ENCODE measurements around the gene LRIT1.

The LRIT1 gene

DNA sequence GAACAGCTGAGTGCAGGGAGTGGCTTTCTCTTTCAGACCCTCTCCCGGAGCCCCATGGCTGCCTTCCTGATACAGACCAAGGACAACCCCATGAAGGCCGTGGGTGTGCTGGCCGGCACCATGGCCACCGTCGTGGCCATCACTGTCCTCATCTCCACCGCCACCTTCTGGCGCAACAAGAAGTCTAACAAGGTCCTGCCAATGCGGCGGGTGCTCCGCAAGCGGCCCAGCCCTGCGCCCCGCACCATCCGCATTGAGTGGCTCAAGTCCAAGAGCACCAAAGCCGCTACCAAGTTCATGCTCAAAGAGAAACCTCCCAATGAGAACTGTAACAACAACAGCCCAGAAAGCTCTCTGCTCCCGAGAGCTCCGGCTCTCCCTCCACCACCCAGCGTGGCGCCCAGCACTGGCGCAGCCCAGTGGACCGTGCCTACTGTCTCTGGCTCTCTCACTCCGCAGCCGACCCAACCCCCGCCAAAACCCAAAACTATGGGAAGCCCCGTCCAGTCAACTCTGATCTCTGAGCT is 27.2 kb downstream of the LRIT1 start:
- DNase-seq, result no peak

DNA sequence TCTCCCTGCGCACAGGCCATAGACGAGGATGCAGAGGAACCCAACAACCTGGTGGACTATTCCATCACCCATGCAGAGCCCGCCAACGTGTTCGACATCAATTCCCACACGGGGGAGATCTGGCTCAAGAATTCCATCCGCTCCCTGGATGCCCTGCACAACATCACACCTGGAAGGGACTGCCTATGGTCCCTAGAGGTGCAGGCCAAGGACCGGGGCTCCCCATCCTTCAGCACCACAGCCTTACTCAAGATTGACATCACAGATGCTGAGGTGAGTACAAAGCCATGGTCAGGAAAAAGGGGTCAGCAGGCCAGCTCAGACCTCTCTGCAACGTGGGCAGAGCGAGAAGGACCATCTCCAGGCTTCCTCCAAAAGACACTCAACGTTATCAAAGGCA is 28.3 kb downstream of the LRIT1 start:
- no peak for DNase-seq

DNA sequence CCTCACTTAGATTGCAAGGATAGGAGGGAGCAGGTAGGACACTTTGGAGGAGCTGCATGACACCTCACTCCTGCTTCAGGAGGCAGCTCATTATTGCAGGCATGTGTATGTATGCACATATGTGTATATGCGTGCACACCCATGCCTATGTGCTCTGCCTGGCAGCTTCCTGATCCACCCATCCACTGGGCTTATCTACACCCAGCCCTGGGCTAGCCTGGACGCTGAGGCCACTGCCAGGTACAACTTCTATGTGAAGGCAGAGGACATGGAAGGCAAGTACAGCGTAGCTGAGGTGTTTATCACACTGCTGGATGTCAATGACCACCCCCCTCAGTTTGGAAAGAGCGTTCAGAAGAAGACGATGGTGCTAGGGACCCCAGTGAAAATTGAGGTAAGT is 29.3 kb downstream of the LRIT1 start:
- DNase-seq, result no peak

DNA sequence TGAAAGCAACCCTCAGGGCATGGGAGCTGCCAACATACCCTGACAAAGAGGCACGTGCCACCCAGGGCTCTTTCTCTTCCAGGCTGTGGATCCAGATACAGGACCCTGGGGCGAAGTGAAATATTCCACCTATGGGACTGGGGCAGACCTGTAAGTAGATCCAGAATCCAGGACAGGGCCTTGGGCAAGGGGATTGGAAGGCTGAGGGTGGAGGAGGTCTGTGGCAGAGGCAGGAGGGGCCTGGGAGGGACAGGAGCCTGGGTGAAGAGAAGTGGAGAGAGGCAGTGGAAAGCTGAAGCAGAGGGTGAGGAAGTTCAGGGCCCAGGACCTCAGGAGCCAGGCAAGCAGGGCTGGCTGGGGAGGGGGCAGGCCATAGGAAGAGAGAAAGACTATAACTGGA is 29.8 kb downstream of the LRIT1 start:
- DNase-seq, result no peak

DNA sequence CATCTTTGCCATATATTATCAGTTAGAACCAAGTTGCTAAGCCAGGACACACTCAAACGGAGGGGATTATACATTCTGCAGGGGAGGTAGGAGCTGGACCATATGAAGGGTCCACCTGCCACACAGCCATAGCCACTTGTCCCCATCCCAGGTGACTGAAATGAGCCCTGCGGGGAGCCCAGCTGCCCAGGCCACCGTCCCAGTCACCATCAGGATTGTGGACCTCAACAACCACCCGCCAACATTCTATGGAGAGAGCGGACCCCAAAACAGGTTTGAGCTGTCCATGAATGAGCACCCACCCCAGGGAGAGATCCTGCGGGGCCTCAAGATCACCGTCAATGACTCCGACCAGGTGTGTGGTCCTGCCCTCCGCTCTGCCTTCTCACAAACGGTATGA is 33.3 kb downstream of the LRIT1 start:
- no peak for DNase-seq

DNA sequence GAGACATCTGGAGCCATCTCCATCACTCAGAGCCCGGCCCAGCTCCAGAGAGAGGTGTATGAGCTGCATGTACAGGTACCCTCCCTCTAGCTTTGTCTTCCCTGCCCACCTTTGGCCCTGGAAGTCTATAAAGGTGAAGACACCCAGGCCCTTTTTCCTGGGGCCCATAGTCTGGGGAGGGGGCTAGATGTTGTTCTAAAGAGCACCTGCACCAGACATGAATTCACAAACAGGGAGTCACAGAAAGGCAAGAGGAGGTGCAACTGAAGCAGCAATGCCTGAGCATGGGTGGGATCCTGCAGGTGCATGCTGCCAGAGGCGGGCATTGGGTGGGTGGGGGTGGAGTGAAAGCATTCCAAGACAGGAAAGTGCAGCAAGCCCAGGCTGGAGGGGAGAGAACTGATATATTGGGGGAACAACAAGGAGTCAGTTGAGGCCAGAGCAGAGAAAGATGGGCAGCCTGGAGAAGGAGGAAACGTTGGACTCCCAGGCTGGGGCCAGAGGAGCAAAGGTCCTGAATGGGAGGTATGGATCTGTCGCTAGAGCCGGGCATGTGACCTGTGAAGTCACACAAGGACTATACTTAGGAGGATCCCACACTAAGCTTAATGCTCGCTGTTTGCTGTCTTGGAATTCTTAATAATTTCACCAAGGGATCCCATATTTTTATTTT is 35.4 kb downstream of the LRIT1 start:
- no peak for DNase-seq

DNA sequence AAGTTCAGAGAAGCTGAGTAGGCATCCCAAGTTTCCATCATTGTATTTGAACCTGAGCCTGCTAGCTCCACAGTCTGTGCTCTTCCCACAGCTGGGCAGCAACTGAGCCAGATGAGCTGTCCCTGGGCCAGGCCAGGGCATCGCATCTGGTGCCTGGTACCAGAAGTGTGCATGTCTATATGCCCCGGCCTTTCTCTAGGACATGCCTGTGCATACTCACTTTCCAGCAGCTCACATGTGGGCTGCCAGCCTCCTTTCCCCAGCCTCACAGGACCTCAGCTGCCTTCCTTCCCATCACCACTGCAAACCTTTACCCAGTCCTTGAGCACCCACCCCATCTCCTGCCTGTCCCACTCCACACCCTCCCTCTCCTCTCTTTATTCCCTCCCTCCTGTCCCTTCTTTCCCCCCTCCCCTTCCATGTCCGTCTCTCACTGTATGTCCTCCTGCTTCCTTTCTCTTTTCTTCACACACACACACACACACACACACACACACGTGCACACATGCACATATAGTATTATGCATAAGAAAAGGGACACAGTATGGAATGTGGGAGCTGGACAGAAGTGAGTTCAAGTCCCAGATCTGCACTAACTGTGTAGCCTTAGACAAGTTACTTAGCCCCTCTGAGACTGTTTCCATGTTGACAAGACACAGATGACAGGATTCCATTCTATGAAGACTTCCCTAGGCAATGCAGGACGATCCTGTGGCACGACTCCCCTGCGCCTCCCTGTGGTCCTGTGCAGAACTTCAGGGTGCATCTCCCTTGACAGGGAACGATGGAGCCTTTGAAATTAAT is 36.1 kb downstream of the LRIT1 start:
- peak; percentile 62 to 65 for DNase-seq

DNA sequence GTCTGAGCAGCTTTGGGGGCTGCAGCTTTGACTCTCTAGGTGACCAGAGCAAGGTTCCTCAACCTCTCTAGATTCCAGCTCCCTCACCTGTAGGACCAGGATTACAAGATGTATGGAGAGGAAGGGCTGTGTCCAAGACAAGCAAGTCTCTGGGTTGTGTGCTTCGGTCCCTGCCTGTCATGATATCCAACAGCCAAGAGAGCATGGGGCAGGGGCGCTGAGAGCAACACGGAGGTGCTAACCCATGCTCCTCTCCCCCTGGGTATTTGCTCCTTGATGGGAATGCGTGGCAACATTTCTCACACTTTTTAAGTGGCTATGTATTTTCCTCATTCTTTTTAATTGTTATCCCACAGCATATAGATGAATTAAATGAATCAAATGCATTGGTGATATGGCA is 36.7 kb downstream of the LRIT1 start:
- no peak for DNase-seq

DNA sequence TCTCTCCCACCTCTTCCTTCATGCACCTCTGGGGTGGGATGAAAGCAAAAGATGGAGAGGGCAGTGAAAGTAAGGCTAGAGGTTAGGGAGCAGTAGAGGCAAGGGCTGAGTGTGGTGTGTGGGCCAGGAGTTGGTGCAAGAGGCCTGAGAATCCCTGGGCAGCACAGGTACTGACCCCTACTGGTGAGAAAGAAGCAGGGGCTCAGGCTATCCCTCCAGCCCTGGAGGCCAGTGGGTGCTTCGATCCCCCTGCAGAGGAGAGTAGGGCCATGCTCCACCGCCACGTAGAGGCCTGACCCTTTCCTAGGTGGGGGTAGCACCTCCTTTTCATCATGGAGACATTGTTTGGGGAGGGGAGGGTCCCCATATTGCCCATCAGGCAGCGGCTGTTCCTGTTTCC is 37.2 kb downstream of the LRIT1 start:
- no peak for DNase-seq

DNA sequence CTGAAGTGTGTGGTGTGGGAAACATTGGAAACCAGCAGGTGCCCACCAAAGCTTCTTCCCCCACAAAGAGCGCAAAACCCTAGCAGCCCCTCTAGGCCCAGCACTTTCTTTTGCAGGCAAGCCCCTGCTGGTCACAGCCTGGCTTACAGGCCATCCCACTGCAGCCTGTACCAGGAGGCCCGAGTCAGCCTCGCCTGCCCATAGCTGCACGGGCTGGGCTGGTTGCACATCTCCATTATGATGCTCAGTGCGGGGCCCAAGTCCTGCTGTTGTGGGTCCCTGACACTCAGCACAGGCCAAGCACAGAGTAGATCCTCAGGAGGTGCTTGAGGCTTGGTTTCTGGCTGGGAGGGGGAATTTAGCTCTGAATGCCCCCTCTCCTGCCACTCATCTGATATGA is 39.0 kb downstream of the LRIT1 start:
- no peak for DNase-seq

DNA sequence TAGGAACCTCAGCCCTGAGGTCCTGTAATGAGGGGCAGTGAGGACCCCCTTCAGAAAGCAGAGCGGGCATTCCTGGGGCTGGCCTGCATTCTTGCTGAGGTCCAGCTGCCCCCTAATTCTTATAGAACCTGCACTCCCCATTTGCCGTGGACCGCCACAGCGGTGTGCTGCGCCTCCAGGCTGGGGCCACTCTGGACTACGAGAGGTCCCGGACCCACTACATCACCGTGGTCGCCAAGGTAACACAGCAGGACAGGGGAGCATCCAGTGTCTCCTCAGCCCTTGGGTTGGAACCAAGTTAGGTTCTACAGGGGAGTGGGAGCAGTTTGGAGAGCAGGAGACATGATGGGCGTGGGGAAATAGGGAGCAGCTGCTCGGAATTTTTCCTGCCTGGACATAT is 39.7 kb downstream of the LRIT1 start:
- DNase-seq, result no peak

DNA sequence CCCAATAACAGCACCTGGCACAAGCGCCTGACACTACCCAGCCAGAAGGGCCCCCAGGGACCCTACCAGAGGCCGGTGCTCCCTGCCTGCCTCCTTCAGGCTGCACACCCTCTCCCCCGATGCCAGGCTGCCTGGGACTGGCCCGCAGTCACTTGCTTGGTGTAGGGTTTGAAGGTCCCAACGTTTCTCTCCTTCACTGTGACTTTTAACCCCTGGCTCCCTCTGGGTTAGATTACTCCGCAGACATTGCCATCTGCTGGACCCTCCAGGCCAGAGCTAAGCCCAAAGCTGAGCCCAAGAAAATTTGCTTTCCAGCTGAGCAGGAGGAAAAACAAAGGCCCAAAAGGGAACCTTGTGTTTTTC is 40.1 kb downstream of the LRIT1 start:
- DNase-seq, result no peak

DNA sequence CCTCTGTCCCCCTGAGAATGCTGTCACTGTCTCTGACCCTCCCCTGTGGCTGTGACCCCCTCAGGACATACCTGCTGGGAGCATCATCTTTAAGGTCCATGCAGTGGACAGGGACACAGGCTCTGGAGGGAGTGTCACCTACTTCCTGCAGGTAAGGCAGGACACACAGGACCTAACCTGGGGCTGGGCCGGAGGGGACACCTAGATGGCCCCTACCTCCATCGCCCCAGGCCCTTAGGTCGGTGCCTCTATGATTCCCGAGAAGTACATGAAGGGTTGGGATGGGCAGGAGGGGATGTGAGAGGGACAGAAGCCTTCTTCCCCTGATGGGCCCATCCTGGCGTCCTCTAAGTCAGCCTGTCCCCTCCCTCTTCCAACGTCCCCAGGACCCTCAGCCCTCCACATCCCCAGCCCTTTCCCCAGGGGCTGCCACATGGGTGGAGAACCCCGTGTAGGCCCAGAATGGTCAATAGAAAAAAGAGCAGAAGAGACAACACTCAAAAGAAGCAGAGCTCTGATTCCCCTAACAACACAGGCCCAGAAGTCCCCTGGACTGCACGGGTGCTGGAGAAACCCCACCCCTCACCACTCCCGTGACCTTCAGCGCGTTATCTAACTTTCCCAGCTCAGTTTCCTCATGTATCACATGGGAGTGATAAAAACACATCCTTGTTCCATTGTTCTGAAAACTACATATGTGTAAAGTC is 40.7 kb downstream of the LRIT1 start:
- no peak for DNase-seq

DNA sequence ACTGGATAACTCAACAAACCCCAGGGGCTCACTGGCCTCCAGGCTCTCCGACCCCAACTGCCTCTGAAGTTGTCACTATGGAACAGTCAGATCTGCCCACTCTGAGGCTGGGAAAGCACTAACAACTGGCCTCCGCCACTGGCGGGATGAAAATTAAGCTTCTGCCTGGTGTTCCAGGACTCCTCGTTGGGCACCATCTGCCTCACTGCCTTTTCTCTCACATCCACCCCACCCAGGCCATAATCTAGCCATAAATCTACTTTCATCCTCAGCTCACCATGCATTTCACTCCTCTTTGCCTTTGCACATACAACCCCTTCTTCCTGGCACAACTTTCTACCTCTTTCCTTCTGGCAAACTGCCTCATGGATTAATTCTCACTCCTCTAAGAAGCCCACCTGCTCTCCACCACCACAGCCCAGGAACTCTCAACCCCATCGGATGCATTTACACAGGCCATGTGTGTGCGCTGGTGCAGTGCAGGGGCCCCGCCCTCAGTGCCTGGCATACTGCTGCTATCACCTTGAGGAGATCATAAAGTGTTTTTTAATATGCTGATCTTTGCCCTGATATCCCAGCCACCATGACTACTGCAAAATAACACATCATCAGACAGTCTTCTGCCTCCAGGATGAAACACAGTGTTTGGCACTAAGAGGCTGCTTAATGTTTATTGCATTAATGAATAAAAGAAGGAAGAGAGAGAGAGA is 43.0 kb downstream of the LRIT1 start:
- DNase-seq, result no peak

DNA sequence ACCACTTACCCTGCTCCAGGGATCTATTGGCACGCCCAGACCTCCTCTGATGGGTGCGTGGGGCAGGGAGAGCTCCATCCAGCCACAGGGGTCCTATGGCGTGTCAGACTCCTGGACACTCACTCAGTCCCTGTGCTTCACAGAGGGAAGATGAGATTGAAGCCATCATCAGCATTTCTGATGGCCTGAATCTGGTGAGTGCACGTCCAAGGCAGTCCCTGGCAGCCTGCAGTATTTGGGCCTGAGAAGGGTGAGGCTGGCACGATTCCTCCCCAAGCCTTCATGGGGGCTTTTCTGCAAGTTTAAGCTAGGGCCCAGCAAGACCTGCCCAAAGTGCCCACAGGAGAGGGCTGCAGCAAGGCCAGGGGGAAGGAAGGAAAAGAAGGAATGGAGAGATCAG is 43.7 kb downstream of the LRIT1 start:
- no peak for DNase-seq

DNA sequence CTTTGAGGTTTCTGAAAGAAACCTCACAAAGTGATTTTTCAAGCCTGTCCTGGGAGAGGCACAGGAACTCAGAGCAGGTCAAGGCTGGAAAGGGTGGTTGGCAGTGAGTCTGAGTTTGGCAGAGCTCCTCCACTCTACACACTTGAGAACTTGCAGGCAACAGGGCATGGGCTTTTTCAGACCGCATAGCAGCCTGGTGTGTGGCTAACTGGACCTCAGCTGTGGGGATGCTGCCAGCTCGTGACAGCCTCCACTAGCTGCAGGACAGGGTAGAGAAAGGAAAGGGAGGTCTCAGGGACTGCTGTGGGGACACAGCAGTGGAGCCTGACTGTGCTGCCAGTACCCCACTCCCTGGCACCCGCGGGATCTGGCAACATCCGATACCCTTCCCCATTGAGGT is 44.4 kb downstream of the LRIT1 start:
- no peak for DNase-seq

DNA sequence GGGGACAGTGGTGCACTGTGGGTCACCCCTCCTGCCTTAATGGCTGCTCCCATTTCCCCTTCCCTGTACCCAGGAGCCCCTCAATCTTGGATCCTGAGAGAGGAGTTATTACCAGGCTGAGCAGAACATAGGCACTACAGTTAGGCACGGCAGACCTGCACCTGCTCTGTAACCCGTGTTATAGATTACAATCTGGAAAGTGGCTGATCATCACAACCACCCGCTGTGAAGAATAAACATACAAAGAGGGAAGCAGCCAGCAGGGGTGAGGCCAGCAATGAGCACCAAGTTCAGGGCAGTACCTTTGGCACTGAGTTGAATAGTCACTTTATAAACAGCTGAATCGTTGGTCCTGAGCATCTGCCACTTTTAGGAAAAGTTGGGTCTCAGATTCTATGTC is 45.3 kb downstream of the LRIT1 start:
- DNase-seq, result no peak

DNA sequence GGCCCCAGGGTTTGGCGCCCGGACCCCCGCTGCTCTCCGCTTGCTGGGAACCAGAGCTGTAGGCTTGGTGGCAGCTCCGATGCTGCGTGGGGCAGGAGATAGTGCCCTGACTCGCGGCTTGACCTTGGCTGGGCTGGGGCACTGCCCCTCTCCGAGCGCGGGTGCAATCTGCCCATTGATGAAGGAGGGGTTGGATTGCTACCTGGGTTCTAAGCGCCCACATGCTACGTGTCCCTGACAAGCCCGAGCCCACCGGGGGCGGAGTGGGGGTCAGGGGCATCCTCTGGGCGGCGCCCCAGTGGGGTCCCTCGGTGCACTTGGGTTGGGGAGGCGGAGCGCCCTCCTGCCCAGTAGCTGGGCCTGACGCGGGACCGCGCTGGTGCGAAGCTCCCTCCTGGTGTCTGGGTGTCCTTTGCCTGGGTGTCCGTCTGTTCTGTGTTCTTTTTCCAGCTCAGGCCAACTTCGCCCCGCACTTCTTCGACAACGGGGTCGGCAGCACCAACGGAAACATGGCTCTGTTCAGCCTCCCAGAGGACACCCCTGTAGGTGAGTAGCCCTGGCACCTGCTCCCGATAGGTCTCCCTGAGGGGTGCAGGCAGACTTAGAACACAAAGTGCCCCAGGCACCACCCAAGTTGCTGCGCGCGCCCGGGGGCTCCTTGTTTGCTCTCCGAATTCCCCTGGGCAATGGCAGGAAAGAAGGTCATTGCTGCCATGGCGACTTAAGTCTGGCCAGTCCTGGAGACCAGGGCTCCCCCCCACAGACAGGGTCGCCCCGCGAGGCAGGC is 46.1 kb downstream of the LRIT1 start:
- DNase-seq, result no peak

DNA sequence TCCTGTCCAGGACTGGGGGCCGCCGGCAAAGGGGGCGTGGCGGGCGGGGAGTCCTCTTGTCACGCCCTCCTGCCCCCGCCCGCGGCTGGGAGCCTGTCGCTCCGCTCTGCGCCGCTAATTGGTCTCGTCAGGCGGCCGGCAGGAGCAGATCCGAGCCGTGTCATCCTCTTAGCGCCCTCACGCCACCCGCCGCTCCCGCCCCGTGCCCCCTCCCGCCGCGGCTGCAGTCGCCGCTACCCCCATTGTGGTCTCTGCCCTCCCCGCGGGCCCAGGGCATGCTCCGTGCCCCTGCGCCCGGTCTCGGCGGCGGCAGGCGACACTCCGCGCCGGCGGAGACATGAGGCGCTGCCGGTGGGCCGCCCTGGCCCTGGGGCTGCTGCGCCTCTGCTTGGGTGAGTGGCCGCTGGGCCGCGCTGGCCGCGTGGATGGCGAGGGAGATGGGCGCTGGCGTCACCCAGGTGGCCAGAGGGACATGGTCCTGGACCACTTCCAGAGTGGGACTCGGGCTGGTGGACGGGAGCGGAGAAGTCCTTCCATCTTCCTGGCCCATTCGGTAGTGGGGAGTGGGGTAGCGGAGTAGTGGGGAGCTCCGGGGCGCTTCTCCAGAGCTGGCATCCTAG is 46.8 kb downstream of the LRIT1 start, which contains the start of gene CDHR1:
Gene CDHR1, plus strand, starts transcription at position 114 of the 620 bp plus-strand sequence. Its CDS starts 224 bp downstream, at position 338.
- DNase-seq, result peak; percentile 57 to 62

DNA sequence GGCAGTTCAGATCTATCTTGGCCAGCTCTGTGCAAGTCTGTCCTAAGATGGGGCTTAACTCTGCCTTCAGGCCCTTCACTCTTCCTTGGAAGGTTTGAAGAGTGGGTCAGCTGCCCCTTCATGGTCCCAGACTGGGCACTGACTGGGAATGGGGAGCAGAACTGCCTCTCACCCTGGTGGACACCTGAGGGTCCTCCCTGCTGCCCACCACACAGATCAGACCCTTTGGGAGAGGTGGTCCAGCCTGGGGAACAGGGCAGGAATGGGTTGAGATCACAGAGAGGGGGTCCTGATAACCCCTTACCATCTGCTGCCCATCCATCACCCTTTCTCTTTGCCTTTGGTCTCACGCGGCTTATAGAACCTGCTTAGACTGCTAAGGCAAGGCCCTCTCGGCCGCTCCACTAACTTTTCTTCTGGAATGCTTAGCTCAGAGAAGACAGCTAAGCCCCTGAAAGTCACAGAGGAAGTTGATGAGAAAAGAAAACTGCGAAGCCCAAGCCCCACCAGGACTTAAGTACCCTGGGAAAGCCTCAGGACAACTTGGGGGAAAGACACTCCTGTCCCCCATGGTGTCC is 47.4 kb downstream of the LRIT1 start:
- no peak for DNase-seq

DNA sequence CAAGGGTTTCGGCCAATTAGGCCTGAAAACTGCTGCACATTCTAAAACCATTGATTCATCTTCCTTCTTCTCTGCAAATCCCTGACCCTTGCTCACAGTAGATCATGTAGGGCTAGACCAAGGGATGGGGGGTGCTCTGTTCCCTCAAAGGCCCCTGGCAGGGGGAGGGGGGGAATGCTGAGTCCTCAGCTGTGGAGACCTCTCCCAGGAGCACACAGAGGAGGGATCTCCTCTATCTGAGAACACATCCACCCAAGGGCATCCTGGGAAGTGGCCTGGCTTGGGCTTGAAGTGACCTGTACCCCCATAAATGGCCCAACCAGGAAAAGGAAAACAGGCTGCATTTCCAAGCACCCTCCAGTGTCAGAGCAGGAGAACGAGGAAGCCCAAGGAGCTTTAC is 48.0 kb downstream of the LRIT1 start:
- DNase-seq, result no peak

All from CD4-positive, alpha-beta T cell treated with Interleukin-4 for 1 hour (primary cell).